Parathyroid adenoma (tissue), 2 donors: ENCODE results near the gene PXDC1.

Experiments used
- H2AFZ ChIP-seq: fragments of 300-600 bp; sonication (generic); one replicate; pipeline ENCODE4 v1.7.0; 2017; ENCODE audit warnings: antibody characterized with exemption, mild to moderate bottlenecking
- H3K27ac ChIP-seq: fragments of 300-600 bp; sonication (generic); one replicate; pipeline ENCODE4 v1.7.0; 2017
- H3K27me3 ChIP-seq: fragments of 300-600 bp; sonication (generic); one replicate; pipeline ENCODE4 v1.7.0; 2017; ENCODE audit warnings: low read length; ENCODE audit not compliant: control insufficient read depth, insufficient read depth
- H3K36me3 ChIP-seq: fragments of 300-600 bp; sonication (generic); one replicate; pipeline ENCODE4 v1.7.0; 2017; ENCODE audit warnings: low read length; ENCODE audit not compliant: control insufficient read depth, insufficient read depth
- H3K4me1 ChIP-seq: fragments of 300-600 bp; sonication (generic); one replicate; pipeline ENCODE4 v1.7.0; 2017; ENCODE audit warnings: control low read depth
- H3K4me2 ChIP-seq: fragments of 300-600 bp; sonication (generic); one replicate; pipeline ENCODE4 v1.7.0; 2017; ENCODE audit warnings: low read length
- H3K4me3 ChIP-seq: fragments of 300-600 bp; sonication (generic); one replicate; pipeline ENCODE4 v1.7.0; 2017; ENCODE audit warnings: low read depth, low read length
- H3K79me2 ChIP-seq: fragments of 300-600 bp; sonication (generic); one replicate; pipeline ENCODE4 v1.7.0; 2017; ENCODE audit warnings: control low read depth
- H3K9ac ChIP-seq: fragments of 300-600 bp; sonication (generic); one replicate; pipeline ENCODE4 v1.7.0; 2017; ENCODE audit warnings: mild to moderate bottlenecking
- H3K9me3 ChIP-seq: fragments of 300-600 bp; sonication (generic); one replicate; pipeline ENCODE4 v1.7.0; 2017; ENCODE audit warnings: low read length; ENCODE audit not compliant: control insufficient read depth
- CTCF ChIP-seq: fragments of 300-600 bp; sonication (generic); IDR thresholded peaks from one replicate; pipeline ENCODE4 v1.7.0; 2017; ENCODE audit warnings: antibody characterized with exemption, mild to moderate bottlenecking
- donor health status: primary hyperparathyroidism.

Gene PXDC1

GRCh38 chr6:3751077-3751729 lies at the start of gene PXDC1:
TSS of gene PXDC1 (minus strand) at chr6:3751713. CDS start at chr6:3751531, 182 bp downstream.
- peak within 1 kb of the TSS; percentile 94 for H3K4me2 ChIP-seq
- peak within 1 kb of the TSS; percentile 22 for H3K9ac ChIP-seq
- H3K36me3 ChIP-seq = no peaks in the 10 kb centered on the region
- no peaks in the 10 kb centered on the region for H3K27me3 ChIP-seq
- H3K79me2 ChIP-seq = peaks cover 2% of the 10 kb centered on the region
- no peak for TF ChIP-seq CTCF
- peak within 1 kb of the TSS; percentile 82 for H3K4me3 ChIP-seq
- H2AFZ ChIP-seq = peak within 1 kb of the TSS; percentile 95
- H3K9me3 ChIP-seq = no peaks in the 10 kb centered on the region
- H3K4me1 ChIP-seq = peaks cover 4% of the 10 kb centered on the region
- H3K27ac ChIP-seq = peak within 1 kb of the TSS; percentile 72

GRCh38 chr6:3800850-3801591 lies 49.5 kb upstream of the PXDC1 start:
- H3K79me2 ChIP-seq = no peaks in the 10 kb centered on the region
- H3K27me3 ChIP-seq = no peaks in the 10 kb centered on the region
- H3K4me1 ChIP-seq = peaks cover 3% of the 10 kb centered on the region
- H3K9me3 ChIP-seq = no peaks in the 10 kb centered on the region
- H3K4me3 ChIP-seq = no peak overlapping the region
- H3K36me3 ChIP-seq = no peaks in the 10 kb centered on the region
- H3K27ac ChIP-seq = no peak overlapping the region
- no peak overlapping the region for H3K9ac ChIP-seq
- TF ChIP-seq CTCF = no peak
- H2AFZ ChIP-seq = no peak overlapping the region
- no peak overlapping the region for H3K4me2 ChIP-seq

GRCh38 chr6:3799719-3800118 lies 48.2 kb upstream of the PXDC1 start:
- H3K4me3 ChIP-seq = no peak overlapping the region
- H3K36me3 ChIP-seq = no peaks in the 10 kb centered on the region
- H3K9me3 ChIP-seq = no peaks in the 10 kb centered on the region
- no peak overlapping the region for H3K4me2 ChIP-seq
- TF ChIP-seq CTCF = no peak
- no peaks in the 10 kb centered on the region for H3K27me3 ChIP-seq
- no peak overlapping the region for H3K27ac ChIP-seq
- H2AFZ ChIP-seq = no peak overlapping the region
- H3K79me2 ChIP-seq = no peaks in the 10 kb centered on the region
- H3K9ac ChIP-seq = no peak overlapping the region
- peaks cover 3% of the 10 kb centered on the region for H3K4me1 ChIP-seq

GRCh38 chr6:3798055-3798919 lies 46.8 kb upstream of the PXDC1 start:
- no peak overlapping the region for H3K4me3 ChIP-seq
- no peaks in the 10 kb centered on the region for H3K9me3 ChIP-seq
- no peaks in the 10 kb centered on the region for H3K36me3 ChIP-seq
- no peak overlapping the region for H3K4me2 ChIP-seq
- no peak overlapping the region for H2AFZ ChIP-seq
- H3K79me2 ChIP-seq = no peaks in the 10 kb centered on the region
- H3K9ac ChIP-seq = no peak overlapping the region
- TF ChIP-seq CTCF = no peak
- H3K4me1 ChIP-seq = no peaks in the 10 kb centered on the region
- no peaks in the 10 kb centered on the region for H3K27me3 ChIP-seq
- H3K27ac ChIP-seq = peak overlapping the region; percentile 1
